Bronchial epithelial cell (primary cell): ENCODE measurements around the gene ACBD4. TPM values are rescaled to one million over a fixed set of nuclear protein-coding genes. Genes with fewer than 3 reads are reported as not detected.

Experiments
- DNase-seq: peaks from one replicate; pipeline ENCODE4 v3.0.0-alpha.2; 2010; ENCODE audit warnings: low read depth
- FAIRE-seq: peaks from 2 replicates; lab custom pipeline; 2011; peaks lifted over from hg19 to GRCh38; lab: Jason Lieb, UNC
- H3K27me3 ChIP-seq: 2 replicates; pipeline ENCODE4 v1.5.1; 2011; ENCODE audit warnings: low read length; ENCODE audit not compliant: control insufficient read depth, insufficient read depth
- H3K36me3 ChIP-seq: 2 replicates; pipeline ENCODE4 v1.5.1; 2011; ENCODE audit warnings: low read length; ENCODE audit not compliant: control insufficient read depth, insufficient read depth
- H3K4me3 ChIP-seq: 2 replicates; pipeline ENCODE4 v1.5.1; 2011; ENCODE audit warnings: mild to moderate bottlenecking, low read depth, low read length, control low read depth
- CTCF ChIP-seq: IDR thresholded peaks from 2 replicates; pipeline ENCODE4 v1.5.1; 2011; ENCODE audit warnings: mild to moderate bottlenecking, moderate library complexity, low read length, control low read depth, inconsistent platforms; ENCODE audit not compliant: insufficient read depth, severe bottlenecking
- total RNA-seq: library from RNA; depleted of rRNA; stranded (reverse); fragments of >200 nt; gene quantifications from 2 replicates; pipeline ENCODE4 v1.2.1, GENCODE V29; 2014

The ACBD4 gene
- total RNA-seq, 1 donor from 2014 or later, result 6.1 TPM

- H3K27me3 ChIP-seq, result no peaks in the 10 kb centered on the region
- peak overlapping the region; percentile 46 for H3K4me3 ChIP-seq
- DNase-seq (peak; percentile 75), FAIRE-seq (no peak)
- TF ChIP-seq CTCF, result no peak
- H3K36me3 ChIP-seq, result no peaks in the 10 kb centered on the region
Measured at GRCh38 chr17:45171338-45172231, 36.1 kb downstream of the ACBD4 start.

- H3K36me3 ChIP-seq, result no peaks in the 10 kb centered on the region
- peak overlapping the region; percentile 46 for H3K4me3 ChIP-seq
- no peak for FAIRE-seq
- no peak for DNase-seq
- TF ChIP-seq CTCF, result peak; percentile 3
- no peaks in the 10 kb centered on the region for H3K27me3 ChIP-seq
Measured at GRCh38 chr17:45172232-45172540, 36.7 kb downstream of the ACBD4 start.

GRCh38 chr17:45172541-45173286, 37.2 kb downstream of the ACBD4 start:
- no peak for FAIRE-seq
- peak; percentile 37 for TF ChIP-seq CTCF
- Histone ChIP-seq H3K36me3 (no peaks in the 10 kb centered on the region), H3K4me3 (peak overlapping the region; percentile 46), H3K27me3 (no peaks in the 10 kb centered on the region)
- peak; percentile 83 for DNase-seq

GRCh38 chr17:45175759-45176115, 40.2 kb downstream of the ACBD4 start:
- FAIRE-seq (no peak), DNase-seq (no peak)
- no peaks in the 10 kb centered on the region for H3K36me3 ChIP-seq
- TF ChIP-seq CTCF, result no peak
- no peaks in the 10 kb centered on the region for H3K27me3 ChIP-seq
- H3K4me3 ChIP-seq, result no peak overlapping the region

- DNase-seq (no peak), FAIRE-seq (no peak)
- H3K27me3 ChIP-seq, result no peaks in the 10 kb centered on the region
- H3K36me3 ChIP-seq, result no peaks in the 10 kb centered on the region
- H3K4me3 ChIP-seq, result no peak overlapping the region
- TF ChIP-seq CTCF, result no peak
Measured at GRCh38 chr17:45177563-45177962, 42.1 kb downstream of the ACBD4 start.
